Stimulated activated CD4-positive, alpha-beta T cell treated with anti-CD3 and anti-CD28 coated beads, Interleukin-1b, Interleukin-23, amount 100 ng/mL, for 4 hours (primary cell): Measurements from ENCODE around the gene CEBPG.

Source experiments
- DNase-seq, 2 donors: peaks; one replicate each; pipeline ENCODE4 v3.0.0-alpha.2; 2020; ENCODE audit warnings: low read depth in 2 of 2

The CEBPG gene

DNA sequence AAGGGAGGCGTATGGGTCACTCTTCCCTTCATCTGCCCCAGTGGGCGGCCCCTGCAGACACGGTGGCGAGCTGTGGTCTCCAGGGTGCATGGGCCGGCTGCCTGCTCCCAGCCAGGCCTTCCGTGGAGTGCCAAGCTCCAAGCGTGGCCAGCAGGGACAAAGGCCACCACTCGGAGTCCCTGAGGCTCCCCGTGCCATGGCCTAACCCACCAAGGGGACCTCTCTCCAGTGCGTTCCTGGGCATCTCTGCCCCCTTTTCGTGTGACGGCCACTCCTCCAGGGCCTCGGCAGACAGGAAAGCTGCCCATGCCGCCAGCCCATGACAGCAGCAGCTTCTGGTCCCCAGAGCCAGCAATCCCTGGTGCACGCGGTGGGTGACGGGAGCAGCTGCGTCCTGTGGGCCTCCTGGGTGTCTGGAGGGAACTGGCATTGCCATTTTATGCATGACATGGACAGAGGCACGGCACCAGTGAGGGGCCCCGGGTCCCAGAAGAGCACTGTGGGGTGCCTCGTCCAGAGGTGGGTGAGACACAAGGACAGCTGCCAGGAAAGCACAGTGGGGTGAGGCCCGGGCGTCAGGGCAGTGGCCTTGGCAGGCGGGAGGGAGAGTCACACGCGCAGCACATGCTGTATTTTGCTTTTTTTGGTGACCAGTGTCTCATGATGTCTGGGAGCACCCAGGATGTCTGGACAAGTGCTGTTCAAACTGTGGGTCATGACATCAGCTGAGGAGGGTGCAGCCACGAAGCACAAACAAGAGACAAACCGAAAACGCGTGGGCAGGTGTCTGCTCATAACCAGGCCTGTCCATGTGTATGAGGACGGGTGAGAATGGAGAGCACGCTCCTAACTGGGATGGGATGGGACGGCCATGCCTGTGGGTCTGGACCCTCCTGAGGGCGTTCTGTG, 32.3 kb downstream of the CEBPG start:
- no peak for DNase-seq

DNA sequence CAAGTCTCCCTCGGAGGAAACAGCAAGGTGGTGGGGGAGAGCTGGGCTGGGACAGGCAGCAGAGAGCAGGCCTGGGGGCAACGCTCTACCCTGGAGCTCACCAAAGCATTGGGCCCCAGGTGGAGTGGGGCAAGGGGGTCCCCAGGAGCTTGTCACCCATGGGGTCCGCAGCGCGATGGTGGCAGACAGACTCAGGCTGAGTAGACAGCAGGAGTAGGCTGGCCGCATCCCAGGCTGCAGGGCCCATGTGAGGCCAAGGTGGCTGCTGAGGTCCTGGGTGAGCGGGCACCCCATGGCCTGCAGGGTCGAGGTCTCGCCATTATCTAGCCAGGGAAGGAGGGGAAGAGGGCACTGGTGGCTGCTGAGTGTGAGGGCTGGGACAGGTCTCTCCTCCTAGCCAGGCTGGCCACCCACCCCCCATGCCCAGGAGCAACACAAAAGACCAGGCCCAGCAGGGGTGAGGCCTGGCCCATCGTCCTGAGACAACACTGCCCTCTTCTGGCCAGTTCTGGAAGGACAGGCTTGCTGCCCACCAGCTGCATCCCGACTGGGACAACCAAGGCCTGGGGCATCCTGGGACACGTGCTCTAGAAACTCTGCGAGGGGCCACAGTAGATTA, 33.1 kb downstream of the CEBPG start:
- DNase-seq = peak; percentile 72 to 73

DNA sequence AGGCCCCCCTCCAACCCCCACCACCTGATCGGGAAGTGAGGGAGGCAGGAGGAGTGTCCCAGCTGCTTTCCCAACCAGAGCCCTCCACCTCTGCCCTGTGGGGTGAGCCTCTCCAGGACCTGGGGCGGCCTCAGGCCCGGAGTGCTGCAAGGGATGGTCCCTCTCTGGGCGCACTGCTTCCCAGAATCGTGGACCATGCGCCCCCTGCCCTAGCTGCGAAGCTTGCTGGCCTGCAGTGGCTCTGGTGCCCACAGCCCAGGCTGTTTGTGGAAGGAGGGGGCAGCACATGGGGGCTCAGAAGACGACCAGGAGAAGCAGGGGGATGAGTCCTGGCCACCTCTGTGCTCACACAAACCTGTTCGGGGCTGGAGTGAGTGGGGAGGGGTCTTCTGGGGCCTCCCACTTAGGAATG, 33.6 kb downstream of the CEBPG start:
- no peak for DNase-seq

DNA sequence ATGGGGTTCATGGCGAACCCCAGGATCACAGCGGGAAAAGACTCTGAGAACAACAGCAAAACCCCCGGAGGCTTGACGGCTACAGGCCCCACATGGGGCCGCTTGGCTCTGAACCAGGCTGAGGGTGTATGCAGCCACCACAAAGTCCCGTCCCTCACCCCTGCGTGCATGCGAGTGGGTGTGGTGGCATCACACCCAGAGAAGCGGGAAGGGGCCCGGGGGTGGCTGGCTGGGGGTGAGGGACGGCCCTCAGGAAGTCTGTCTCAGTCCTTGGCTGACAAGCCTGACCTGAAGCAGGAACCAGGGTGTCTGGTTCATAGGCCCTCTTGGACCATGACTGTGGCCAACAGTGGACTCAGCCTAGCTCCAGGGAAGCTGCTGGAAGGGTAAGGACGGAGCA, 34.2 kb downstream of the CEBPG start:
- DNase-seq = no peak

DNA sequence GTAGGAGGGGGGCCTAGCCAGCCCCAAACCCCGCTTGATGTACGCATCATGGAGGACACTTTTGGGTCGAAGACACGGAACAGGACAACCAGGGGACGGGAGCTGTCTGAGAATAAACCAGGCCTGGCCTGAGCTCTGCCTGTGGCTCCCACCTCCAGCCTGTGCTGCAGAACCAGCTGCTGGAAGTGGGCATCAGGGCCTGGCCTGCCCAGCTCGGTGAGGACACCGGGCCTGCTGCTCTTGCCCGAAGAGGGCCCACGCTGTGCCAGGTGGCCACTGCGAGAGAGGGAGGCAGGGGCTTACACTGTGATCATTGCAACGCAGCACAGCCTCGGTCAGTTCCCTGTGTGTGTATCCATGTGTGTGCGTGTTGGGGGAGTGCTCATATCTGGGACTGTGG, 34.6 kb downstream of the CEBPG start:
- no peak for DNase-seq

GRCh38 chr19:33408538-33409434, 35.3 kb downstream of the CEBPG start:
- DNase-seq = no peak

- no peak for DNase-seq
Measured at GRCh38 chr19:33409906-33410685, 36.6 kb downstream of the CEBPG start.

GRCh38 chr19:33410915-33411401, 37.4 kb downstream of the CEBPG start:
- no peak for DNase-seq

GRCh38 chr19:33411621-33412180, 38.2 kb downstream of the CEBPG start:
- DNase-seq = no peak

DNA sequence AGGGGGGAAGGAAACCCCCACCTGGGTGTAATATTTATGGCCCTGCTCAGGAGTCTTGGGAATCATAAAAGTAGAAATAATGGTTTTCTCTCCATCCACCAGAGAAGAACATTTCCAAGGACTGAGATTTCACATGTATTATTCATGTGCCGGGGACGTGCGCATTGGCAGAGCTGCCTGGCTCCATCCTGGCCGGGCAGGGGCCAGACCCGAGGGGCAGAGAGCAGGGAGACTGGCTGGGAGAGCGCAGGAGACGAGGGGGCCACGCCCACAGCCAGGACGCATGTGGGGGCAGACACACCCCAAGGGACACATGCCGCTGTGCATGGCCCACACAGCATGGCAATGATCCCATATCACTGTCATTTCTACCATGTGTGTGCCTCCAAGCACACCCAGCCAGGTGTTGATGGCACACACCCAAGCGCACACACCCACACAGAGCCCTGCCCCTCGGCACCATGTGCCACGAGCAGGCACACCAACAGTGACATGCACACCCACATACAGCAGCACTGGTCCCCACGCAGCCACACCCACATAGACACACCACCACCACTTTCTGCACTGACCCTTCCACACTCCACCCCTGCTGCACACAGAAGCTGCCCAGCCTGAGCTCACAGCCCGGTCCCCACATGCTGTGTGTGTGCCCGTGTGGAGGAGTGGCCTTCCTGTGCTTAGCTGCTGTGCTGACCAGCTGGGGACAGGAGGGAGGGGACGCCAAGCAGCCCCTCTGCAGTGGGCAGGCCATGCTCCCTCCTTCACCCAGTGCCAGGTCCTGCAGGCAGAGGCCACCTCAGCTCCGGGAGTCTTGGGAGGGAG, 39.3 kb downstream of the CEBPG start:
- DNase-seq = no peak

GRCh38 chr19:33413426-33413725, 39.9 kb downstream of the CEBPG start:
- DNase-seq = no peak

GRCh38 chr19:33413868-33414666, 40.6 kb downstream of the CEBPG start:
- no peak for DNase-seq

GRCh38 chr19:33414667-33415605, 41.4 kb downstream of the CEBPG start:
- DNase-seq = no peak

DNA sequence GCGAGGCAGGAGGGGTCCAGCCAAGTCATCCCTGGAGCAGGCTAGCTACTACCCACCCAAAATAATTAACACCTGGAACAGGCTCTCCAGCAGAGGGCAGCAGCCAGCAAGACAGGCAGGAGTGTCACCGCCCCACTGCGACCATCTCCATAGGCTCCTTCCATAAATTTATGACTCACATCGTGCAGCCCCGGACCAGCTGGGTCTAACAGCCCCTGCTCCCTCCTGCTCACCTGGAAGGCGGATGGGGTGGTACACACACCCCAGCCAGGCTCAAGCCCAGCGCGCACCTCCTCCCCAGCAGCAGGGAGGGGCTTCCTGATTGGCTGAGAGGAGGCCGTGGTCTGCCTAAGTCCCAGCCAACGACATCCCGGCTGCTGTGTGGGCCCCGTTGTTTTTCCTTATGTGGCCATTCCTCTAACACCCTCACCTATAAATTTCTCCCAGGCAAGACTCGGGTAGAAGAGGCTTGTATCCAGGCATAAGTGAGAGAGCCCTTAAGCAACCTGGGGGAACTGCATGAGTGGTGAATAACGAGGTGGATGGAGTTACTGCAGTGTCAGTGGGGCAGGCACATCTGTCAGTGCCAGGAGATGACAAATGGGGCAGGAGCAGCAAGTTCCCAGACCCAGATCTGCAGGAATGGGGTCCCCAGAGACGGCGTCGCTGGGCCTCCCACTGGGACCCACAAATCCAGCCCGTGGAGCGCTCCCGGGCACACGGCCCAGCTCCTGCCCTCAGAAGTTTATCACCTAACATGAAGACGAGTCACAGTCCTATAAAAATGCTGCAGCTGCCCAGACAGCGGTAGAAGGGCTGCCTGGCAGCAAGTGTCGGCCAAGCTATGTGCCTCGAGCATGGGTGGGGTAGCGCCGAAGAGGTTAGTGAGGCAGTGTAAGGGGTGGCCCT, 43.1 kb downstream of the CEBPG start:
- peak; percentile 52 to 60 for DNase-seq

GRCh38 chr19:33417751-33418150, 44.2 kb downstream of the CEBPG start:
- no peak for DNase-seq

DNA sequence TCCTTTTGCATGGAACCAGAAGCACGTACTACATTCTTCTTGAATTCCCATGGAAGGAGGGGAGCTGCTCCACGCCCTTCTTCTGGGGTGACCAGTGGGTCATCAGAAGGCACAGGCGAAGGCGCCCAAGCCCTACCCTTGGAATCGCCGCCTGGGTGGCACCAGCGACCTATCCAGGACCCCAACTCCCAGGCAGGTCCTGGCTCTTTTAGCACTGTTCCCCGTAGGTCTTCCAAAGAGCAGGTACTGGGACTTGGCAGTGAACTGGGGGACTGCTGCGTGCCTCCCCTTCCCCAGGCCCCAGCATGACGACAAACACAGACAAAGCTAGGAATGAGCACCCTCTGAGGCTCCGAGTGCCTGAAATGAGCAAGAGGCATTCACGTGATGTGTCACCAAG, 45.0 kb downstream of the CEBPG start:
- DNase-seq = no peak
